Endothelial cell (in vitro differentiated cells): ENCODE results near the gene ANKFN1. TPM values are rescaled to one million over a fixed set of nuclear protein-coding genes. Genes with fewer than 3 reads are reported as not detected.

ENCODE experiments used
- DNase-seq: peaks from one replicate; pipeline ENCODE4 v3.0.0; 2021; ENCODE audit warnings: low spot score
- H3K27ac Mint-ChIP-seq: one replicate; pipeline ENCODE4 v1.8.0; 2021; ENCODE audit warnings: mixed read lengths, inconsistent platforms; ENCODE audit not compliant: unreplicated experiment
- H3K27me3 Mint-ChIP-seq: one replicate; pipeline ENCODE4 v1.8.0; 2021; ENCODE audit warnings: mild to moderate bottlenecking, moderate library complexity, mixed read lengths, inconsistent platforms; ENCODE audit not compliant: unreplicated experiment
- H3K36me3 Mint-ChIP-seq: one replicate; pipeline ENCODE4 v1.8.0; 2021; ENCODE audit warnings: mild to moderate bottlenecking, low read depth, mixed read lengths, inconsistent platforms; ENCODE audit not compliant: unreplicated experiment
- H3K4me1 Mint-ChIP-seq: one replicate; pipeline ENCODE4 v1.8.0; 2021; ENCODE audit warnings: mild to moderate bottlenecking, mixed read lengths, inconsistent platforms; ENCODE audit not compliant: unreplicated experiment
- H3K4me3 Mint-ChIP-seq: one replicate; pipeline ENCODE4 v1.8.0; 2021; ENCODE audit warnings: mild to moderate bottlenecking, mixed read lengths, inconsistent platforms; ENCODE audit not compliant: unreplicated experiment
- H3K9me3 Mint-ChIP-seq: one replicate; pipeline ENCODE4 v1.8.0; 2021; ENCODE audit warnings: mixed read lengths, inconsistent platforms; ENCODE audit not compliant: unreplicated experiment
- CTCF ChIP-seq: fragments of 200-600 bp; sonication (generic); IDR thresholded peaks from one replicate; pipeline ENCODE4 v1.5.0; 2021; ENCODE audit warnings: antibody characterized with exemption; ENCODE audit not compliant: unreplicated experiment
- total RNA-seq: library from RNA; stranded (reverse); fragmentation: NEBNext Ultra II Directional; extraction: Animal tissue kit (Norgen Biotek cat#: 25700); gene quantifications from one replicate; pipeline ENCODE4 v1.2.1, GENCODE V29; 2021; ENCODE audit not compliant: unreplicated experiment

ANKFN1 gene
- total RNA-seq, 1 donor from 2014 or later = not detected

GRCh38 chr17:56367366-56367765, 214.1 kb downstream of the ANKFN1 start:
- no peak overlapping the region for H3K4me3 Mint-ChIP-seq
- no peaks in the 10 kb centered on the region for H3K4me1 Mint-ChIP-seq
- no peaks in the 10 kb centered on the region for H3K27me3 Mint-ChIP-seq
- no peak for DNase-seq
- TF ChIP-seq CTCF = no peak
- H3K9me3 Mint-ChIP-seq = no peaks in the 10 kb centered on the region
- no peaks in the 10 kb centered on the region for H3K36me3 Mint-ChIP-seq
- no peak overlapping the region for H3K27ac Mint-ChIP-seq

GRCh38 chr17:56373981-56374833, 220.9 kb downstream of the ANKFN1 start:
- no peaks in the 10 kb centered on the region for H3K27me3 Mint-ChIP-seq
- no peak for TF ChIP-seq CTCF

DNA sequence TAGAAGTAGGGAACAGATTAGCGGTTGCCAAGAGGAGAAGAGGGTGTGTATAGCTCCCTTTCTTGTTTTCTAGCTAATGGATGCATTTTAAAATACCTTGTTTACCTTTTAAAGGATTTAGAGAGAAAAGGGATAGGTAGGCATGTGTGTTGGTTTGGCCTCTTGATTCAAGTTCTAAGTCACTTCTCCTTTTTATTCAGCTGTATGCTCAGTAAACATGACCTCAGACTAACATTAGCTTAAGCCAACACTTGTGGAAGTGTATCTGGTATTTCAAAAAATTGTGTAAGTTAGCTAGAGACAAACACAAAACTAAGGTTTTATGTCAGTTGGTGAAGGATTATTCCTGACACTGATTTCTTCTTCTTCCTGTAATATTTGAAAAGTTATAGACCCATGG, 236.1 kb downstream of the ANKFN1 start:
- Mint-ChIP-seq H3K9me3 (no peaks in the 10 kb centered on the region), H3K36me3 (no peaks in the 10 kb centered on the region), H3K4me3 (no peak overlapping the region)

More at GRCh38 chr17:56373981-56374833, 220.9 kb downstream of the ANKFN1 start:
- H3K36me3 Mint-ChIP-seq = no peaks in the 10 kb centered on the region
- no peak overlapping the region for H3K4me3 Mint-ChIP-seq
- no peaks in the 10 kb centered on the region for H3K4me1 Mint-ChIP-seq
- H3K9me3 Mint-ChIP-seq = no peaks in the 10 kb centered on the region
- no peak overlapping the region for H3K27ac Mint-ChIP-seq
- DNase-seq = no peak

DNA sequence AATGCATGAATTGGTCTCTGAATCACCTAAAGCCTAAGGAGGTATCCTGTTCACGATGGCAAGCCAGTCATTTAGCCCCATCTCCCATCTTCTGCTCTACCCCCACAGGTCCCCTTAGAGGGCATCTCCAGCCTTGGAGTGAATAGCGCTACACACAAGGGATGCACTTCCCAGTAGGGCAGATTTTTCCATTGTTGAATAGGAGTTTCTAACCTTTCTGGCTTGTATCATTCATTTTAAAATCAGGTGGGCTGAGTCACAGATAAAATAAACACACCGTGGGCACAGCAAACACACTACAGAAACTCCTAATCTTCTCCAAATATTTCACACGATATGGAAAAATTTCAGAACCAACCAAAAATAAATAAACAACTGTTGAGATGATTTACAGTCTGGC, 239.0 kb downstream of the ANKFN1 start:
- H3K36me3 Mint-ChIP-seq = no peaks in the 10 kb centered on the region
- TF ChIP-seq CTCF = no peak
- no peak overlapping the region for H3K27ac Mint-ChIP-seq
- DNase-seq = no peak
- no peaks in the 10 kb centered on the region for H3K9me3 Mint-ChIP-seq
- H3K27me3 Mint-ChIP-seq = no peaks in the 10 kb centered on the region
- no peak overlapping the region for H3K4me3 Mint-ChIP-seq
- H3K4me1 Mint-ChIP-seq = no peaks in the 10 kb centered on the region

More for the DNA sequence above, 236.1 kb downstream of the ANKFN1 start:
- H3K27ac Mint-ChIP-seq = no peak overlapping the region
- no peaks in the 10 kb centered on the region for H3K4me1 Mint-ChIP-seq
- no peaks in the 10 kb centered on the region for H3K27me3 Mint-ChIP-seq
- TF ChIP-seq CTCF = no peak
- no peak for DNase-seq

- no peak for TF ChIP-seq CTCF
- no peaks in the 10 kb centered on the region for H3K36me3 Mint-ChIP-seq
- H3K27me3 Mint-ChIP-seq = no peaks in the 10 kb centered on the region
- H3K9me3 Mint-ChIP-seq = no peaks in the 10 kb centered on the region
- H3K4me1 Mint-ChIP-seq = no peaks in the 10 kb centered on the region
- DNase-seq = no peak
- H3K4me3 Mint-ChIP-seq = no peak overlapping the region
- no peak overlapping the region for H3K27ac Mint-ChIP-seq
These were observed 239.9 kb downstream of the ANKFN1 start for GRCh38 chr17:56393156-56393555.
